Right lobe of liver (tissue), 4 donors: ENCODE measurements around the gene CD7.

Source experiments
- POLR2A ChIP-seq: fragments of 450-650 bp; IDR thresholded peaks from one replicate; pipeline ENCODE4 v1.6.1; 2017; ENCODE audit warnings: antibody characterized with exemption, mild to moderate bottlenecking
- TF ChIP-seq, protein P1 (sequence below), 4 donors: fragments of 200-600 bp in 3 of 4; fragments of 450-650 bp in 1 of 4; IDR thresholded peaks; one replicate each; pipeline versions ENCODE4 v1.5.1 to v1.8.0; 2016 to 2022; ENCODE audit warnings: antibody characterized with exemption in 4 of 4, mild to moderate bottlenecking in 2 of 4
- donor health status: DM: no; HTN: no; CAD: no.
- donor health status: DM: no; HTN: no; CAD: no.
- donor health status: DM: no; HTN: yes; CAD: no.

- TF ChIP-seq, protein P1, sequence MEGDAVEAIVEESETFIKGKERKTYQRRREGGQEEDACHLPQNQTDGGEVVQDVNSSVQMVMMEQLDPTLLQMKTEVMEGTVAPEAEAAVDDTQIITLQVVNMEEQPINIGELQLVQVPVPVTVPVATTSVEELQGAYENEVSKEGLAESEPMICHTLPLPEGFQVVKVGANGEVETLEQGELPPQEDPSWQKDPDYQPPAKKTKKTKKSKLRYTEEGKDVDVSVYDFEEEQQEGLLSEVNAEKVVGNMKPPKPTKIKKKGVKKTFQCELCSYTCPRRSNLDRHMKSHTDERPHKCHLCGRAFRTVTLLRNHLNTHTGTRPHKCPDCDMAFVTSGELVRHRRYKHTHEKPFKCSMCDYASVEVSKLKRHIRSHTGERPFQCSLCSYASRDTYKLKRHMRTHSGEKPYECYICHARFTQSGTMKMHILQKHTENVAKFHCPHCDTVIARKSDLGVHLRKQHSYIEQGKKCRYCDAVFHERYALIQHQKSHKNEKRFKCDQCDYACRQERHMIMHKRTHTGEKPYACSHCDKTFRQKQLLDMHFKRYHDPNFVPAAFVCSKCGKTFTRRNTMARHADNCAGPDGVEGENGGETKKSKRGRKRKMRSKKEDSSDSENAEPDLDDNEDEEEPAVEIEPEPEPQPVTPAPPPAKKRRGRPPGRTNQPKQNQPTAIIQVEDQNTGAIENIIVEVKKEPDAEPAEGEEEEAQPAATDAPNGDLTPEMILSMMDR (IDR thresholded peaks at IDR 0.05): no peak
- TF ChIP-seq POLR2A: no peak
Measured at GRCh38 chr17:82350182-82351030, 33.0 kb upstream of the CD7 start.
